ENCODE data around the gene METRNL. TPM values are rescaled to one million over a fixed set of nuclear protein-coding genes. Genes with fewer than 3 reads are reported as not detected.
"Not testable (repeated sequence)": the region's sequence is repeated elsewhere in the genome, so short reads cannot be mapped to it uniquely, and the experiment has no call there.

METRNL gene
- total and polyA plus RNA-seq, 2 experiments from 2014 or later: 30.0 to 44.1 TPM

GRCh38 chr17:83035722-83036121, 43.7 kb upstream of the METRNL start:
- TF ChIP-seq CTCF (IDR thresholded peaks at IDR 0.05; ENCODE audit: low read depth, low read length): no peak
- no peaks in the 10 kb centered on the region for H3K4me1 ChIP-seq (ENCODE audit: low read depth)

GRCh38 chr17:83036193-83036592, 43.2 kb upstream of the METRNL start:
- Histone ChIP-seq H3K4me1 (ENCODE audit: low read depth) (no peaks in the 10 kb centered on the region), H3K36me3 (no peaks in the 10 kb centered on the region), H3K9me3 (ENCODE audit: low read depth) (no peaks in the 10 kb centered on the region), H3K27me3 (no peaks in the 10 kb centered on the region), H3K27ac (no peak overlapping the region), H3K4me3 (no peak overlapping the region)
- no peak for DNase-seq (ENCODE audit: low read depth in 1 of 2, low spot score in 1 of 2)
- TF ChIP-seq CTCF (IDR thresholded peaks at IDR 0.05; ENCODE audit: low read depth, low read length): no peak

More at GRCh38 chr17:83035722-83036121, 43.7 kb upstream of the METRNL start:
- Histone ChIP-seq H3K4me3 (no peak overlapping the region), H3K9me3 (ENCODE audit: low read depth) (no peaks in the 10 kb centered on the region), H3K27ac (no peak overlapping the region), H3K36me3 (no peaks in the 10 kb centered on the region), H3K27me3 (no peaks in the 10 kb centered on the region)
- DNase-seq (ENCODE audit: low read depth in 1 of 2, low spot score in 1 of 2): no peak

- H3K4me1 ChIP-seq (ENCODE audit: low read depth): no peaks in the 10 kb centered on the region
- TF ChIP-seq CTCF (IDR thresholded peaks at IDR 0.05; ENCODE audit: low read depth, low read length): no peak
- H3K4me3 ChIP-seq: no peak overlapping the region
- no peaks in the 10 kb centered on the region for H3K36me3 ChIP-seq
- no peak overlapping the region for H3K27ac ChIP-seq
- no peaks in the 10 kb centered on the region for H3K9me3 ChIP-seq (ENCODE audit: low read depth)
- no peaks in the 10 kb centered on the region for H3K27me3 ChIP-seq
- no peak for DNase-seq (ENCODE audit: low read depth in 1 of 2, low spot score in 1 of 2)
Measured at GRCh38 chr17:83036666-83037065, 42.7 kb upstream of the METRNL start.

- no peaks in the 10 kb centered on the region for H3K36me3 ChIP-seq
- no peaks in the 10 kb centered on the region for H3K9me3 ChIP-seq (ENCODE audit: low read depth)
- no peak overlapping the region for H3K27ac ChIP-seq
- H3K27me3 ChIP-seq: no peaks in the 10 kb centered on the region
- DNase-seq (ENCODE audit: low read depth in 1 of 2, low spot score in 1 of 2): no peak
- H3K4me1 ChIP-seq (ENCODE audit: low read depth): no peaks in the 10 kb centered on the region
- H3K4me3 ChIP-seq: no peak overlapping the region
- no peak for TF ChIP-seq CTCF (IDR thresholded peaks at IDR 0.05; ENCODE audit: low read depth, low read length)
Measured at GRCh38 chr17:83037084-83037873, 42.1 kb upstream of the METRNL start.

- no peak for DNase-seq (ENCODE audit: low read depth in 1 of 2, low spot score in 1 of 2)
- no peaks in the 10 kb centered on the region for H3K27me3 ChIP-seq
- no peaks in the 10 kb centered on the region for H3K4me1 ChIP-seq (ENCODE audit: low read depth)
- H3K9me3 ChIP-seq (ENCODE audit: low read depth): no peaks in the 10 kb centered on the region
- TF ChIP-seq CTCF (IDR thresholded peaks at IDR 0.05; ENCODE audit: low read depth, low read length): no peak
- H3K4me3 ChIP-seq: no peak overlapping the region
- no peak overlapping the region for H3K27ac ChIP-seq
- no peaks in the 10 kb centered on the region for H3K36me3 ChIP-seq
Measured at GRCh38 chr17:83037874-83038165, 41.6 kb upstream of the METRNL start.

GRCh38 chr17:83038983-83039382, 40.4 kb upstream of the METRNL start:
- not testable (repeated sequence) for H3K27ac ChIP-seq; DNase-seq (ENCODE audit: low read depth in 1 of 2, low spot score in 1 of 2); H3K36me3 ChIP-seq; H3K4me1 ChIP-seq (ENCODE audit: low read depth); H3K9me3 ChIP-seq (ENCODE audit: low read depth); H3K4me3 ChIP-seq; H3K27me3 ChIP-seq

Measured in cardiac muscle cell (in vitro differentiated cells and primary cell).